ENCODE measurements around the gene GLE1. TPM values are rescaled to one million over a fixed set of nuclear protein-coding genes. Genes with fewer than 3 reads are reported as not detected.

Gene GLE1
- total RNA-seq = 22.0 and 28.9 TPM in 2 replicates

GRCh38 chr9:128504485-128505413 is at the start of gene GLE1:
Gene GLE1 (plus strand): TSS chr9:128504719. CDS start chr9:128504806, 87 bp downstream.

GRCh38 chr9:128455849-128456612 is 48.5 kb upstream of the GLE1 start, which contains the start of gene ODF2:
Gene ODF2 (plus strand): TSS chr9:128456006. CDS start chr9:128456092, 86 bp downstream.

GRCh38 chr9:128552153-128552743 is 47.7 kb downstream of the GLE1 start, which contains the start of gene SPTAN1:
Gene SPTAN1 (plus strand): TSS chr9:128552587. CDS start chr9:128566741, 14,154 bp downstream.

Other genes starting within 250 kb of the GLE1 start
- gene GOLGA2, start 228.7 kb upstream of the GLE1 start, total RNA-seq = 59.2 and 71.3 TPM in 2 replicates
- 27.8 and 38.7 TPM in 2 replicates for gene SWI5, start 228.4 kb upstream of the GLE1 start, total RNA-seq
- 15.0 and 22.2 TPM in 2 replicates for gene TRUB2, start 182.3 kb upstream of the GLE1 start, total RNA-seq
- gene COQ4, start 181.9 kb upstream of the GLE1 start, total RNA-seq = 37.6 and 50.8 TPM in 2 replicates
- gene SLC27A4, start 164.2 kb upstream of the GLE1 start, total RNA-seq = 32.6 and 38.4 TPM in 2 replicates
- gene URM1, start 133.3 kb upstream of the GLE1 start, total RNA-seq = 23.8 and 28.3 TPM in 2 replicates
- gene CERCAM, start 83.9 kb upstream of the GLE1 start, total RNA-seq = 29.6 and 69.9 TPM in 2 replicates
- gene ODF2, start 48.7 kb upstream of the GLE1 start, total RNA-seq = 26.6 and 44.8 TPM in 2 replicates
- 89.6 and 124 TPM in 2 replicates for gene SPTAN1, start 47.9 kb downstream of the GLE1 start, total RNA-seq
- 42.9 and 70.3 TPM in 2 replicates for gene DYNC2I2, start 152.1 kb downstream of the GLE1 start, total RNA-seq
- gene SET, start 184.5 kb downstream of the GLE1 start, total RNA-seq = 299 and 428 TPM in 2 replicates
- gene PKN3, start 197.8 kb downstream of the GLE1 start, total RNA-seq = 4.8 and 7.6 TPM in 2 replicates
- 93.0 and 161 TPM in 2 replicates for gene ZDHHC12, start 219.4 kb downstream of the GLE1 start, total RNA-seq